AG04450 (cell line): ENCODE data around the gene KREMEN1. TPM values are rescaled to one million over a fixed set of nuclear protein-coding genes. Genes with fewer than 3 reads are reported as not detected.

Experiments
- CTCF ChIA-PET: fragments of 300-600, 350-600 bp; formaldehyde crosslinking; extraction: SDS; loops from one replicate; lab custom pipeline; 2022; ENCODE audit warnings: antibody characterized with exemption, inconsistent platforms; lab: Charles Lee
- POLR2A ChIA-PET: fragments of 350-600 bp; formaldehyde crosslinking; extraction: SDS; loops from one replicate; lab custom pipeline; 2021; ENCODE audit warnings: antibody characterized with exemption, inconsistent platforms; lab: Yijun Ruan, JAX
- DNase-seq: peaks from one replicate; pipeline ENCODE4 v3.0.0-alpha.2; 2011; ENCODE audit warnings: low read depth, low spot score
- H3K27ac ChIP-seq: one replicate; pipeline ENCODE4 v1.5.1; 2012; ENCODE audit warnings: low read depth, low read length, control low read depth
- H3K27me3 ChIP-seq: one replicate; pipeline ENCODE4 v1.6.0; 2012; ENCODE audit warnings: low read length; ENCODE audit not compliant: control insufficient read depth, insufficient read depth
- H3K4me3 ChIP-seq: 2 replicates; pipeline ENCODE4 v1.5.1; 2011; ENCODE audit warnings: mild to moderate bottlenecking, low read depth, low read length, control low read depth
- H3K9me3 ChIP-seq: 2 replicates; pipeline ENCODE4 v1.5.1; 2012; ENCODE audit warnings: low read length; ENCODE audit not compliant: control insufficient read depth, insufficient read depth
- polyA plus RNA-seq: library from polyadenylated mRNA; depleted of rRNA; stranded (reverse); fragments of >200 nt; gene quantifications from 2 replicates; pipeline ENCODE4 v1.2.3, GENCODE V29; 2011
- TF ChIP-seq, protein P1 (sequence below): IDR thresholded peaks from 2 replicates; pipeline ENCODE4 v1.5.1; 2011; ENCODE audit warnings: low read depth, low read length, control low read depth, inconsistent platforms

Gene KREMEN1
- polyA plus RNA-seq, 1 experiment: 5.9 TPM

GRCh38 chr22:29208879-29209623 lies 136.2 kb downstream of the KREMEN1 start:
- no peaks in the 10 kb centered on the region; the same call in 1 of the 2 replicates for H3K9me3 ChIP-seq
- CTCF ChIA-PET: no interaction called here
- DNase-seq: no peak
- no peak overlapping the region for H3K4me3 ChIP-seq
- POLR2A ChIA-PET: no interaction called here
- H3K27ac ChIP-seq: no peak overlapping the region
- TF ChIP-seq, protein P1, sequence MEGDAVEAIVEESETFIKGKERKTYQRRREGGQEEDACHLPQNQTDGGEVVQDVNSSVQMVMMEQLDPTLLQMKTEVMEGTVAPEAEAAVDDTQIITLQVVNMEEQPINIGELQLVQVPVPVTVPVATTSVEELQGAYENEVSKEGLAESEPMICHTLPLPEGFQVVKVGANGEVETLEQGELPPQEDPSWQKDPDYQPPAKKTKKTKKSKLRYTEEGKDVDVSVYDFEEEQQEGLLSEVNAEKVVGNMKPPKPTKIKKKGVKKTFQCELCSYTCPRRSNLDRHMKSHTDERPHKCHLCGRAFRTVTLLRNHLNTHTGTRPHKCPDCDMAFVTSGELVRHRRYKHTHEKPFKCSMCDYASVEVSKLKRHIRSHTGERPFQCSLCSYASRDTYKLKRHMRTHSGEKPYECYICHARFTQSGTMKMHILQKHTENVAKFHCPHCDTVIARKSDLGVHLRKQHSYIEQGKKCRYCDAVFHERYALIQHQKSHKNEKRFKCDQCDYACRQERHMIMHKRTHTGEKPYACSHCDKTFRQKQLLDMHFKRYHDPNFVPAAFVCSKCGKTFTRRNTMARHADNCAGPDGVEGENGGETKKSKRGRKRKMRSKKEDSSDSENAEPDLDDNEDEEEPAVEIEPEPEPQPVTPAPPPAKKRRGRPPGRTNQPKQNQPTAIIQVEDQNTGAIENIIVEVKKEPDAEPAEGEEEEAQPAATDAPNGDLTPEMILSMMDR: no peak
- H3K27me3 ChIP-seq: peaks cover 35% of the 10 kb centered on the region

- ChIA-PET CTCF (interaction anchor here (1.1 kb wide), 1 partner anchor 55 kb away, joined by 3 read pairs; no protein-coding TSS in a partner anchor), POLR2A (no interaction called here)
These were observed 136.7 kb downstream of the KREMEN1 start for GRCh38 chr22:29209624-29209929.

GRCh38 chr22:29211066-29211465 lies 138.2 kb downstream of the KREMEN1 start:
- TF ChIP-seq, protein P1: no peak
- Histone ChIP-seq H3K27me3 (peaks cover 37% of the 10 kb centered on the region), H3K4me3 (no peak overlapping the region), H3K9me3 (no peaks in the 10 kb centered on the region; the same call in 1 of the 2 replicates), H3K27ac (no peak overlapping the region)
- ChIA-PET CTCF (no interaction called here), POLR2A (no interaction called here)
- DNase-seq: no peak

More at GRCh38 chr22:29209624-29209929, 136.7 kb downstream of the KREMEN1 start:
- Histone ChIP-seq H3K27me3 (peaks cover 39% of the 10 kb centered on the region), H3K9me3 (no peaks in the 10 kb centered on the region; the same call in 1 of the 2 replicates), H3K27ac (no peak overlapping the region), H3K4me3 (no peak overlapping the region)
- no peak for DNase-seq
- TF ChIP-seq, protein P1: no peak

- H3K27ac ChIP-seq: no peak overlapping the region
- POLR2A ChIA-PET: no interaction called here
- H3K27me3 ChIP-seq: peaks cover 33% of the 10 kb centered on the region
- CTCF ChIA-PET: no interaction called here
- DNase-seq: no peak
- H3K9me3 ChIP-seq: no peaks in the 10 kb centered on the region
- H3K4me3 ChIP-seq: no peak overlapping the region
- TF ChIP-seq, protein P1: no peak
These were observed 138.6 kb downstream of the KREMEN1 start for GRCh38 chr22:29211466-29211865.

GRCh38 chr22:29212743-29213142 lies 139.9 kb downstream of the KREMEN1 start:
- Histone ChIP-seq H3K27me3 (peaks cover 24% of the 10 kb centered on the region), H3K4me3 (no peak overlapping the region), H3K27ac (no peak overlapping the region), H3K9me3 (no peaks in the 10 kb centered on the region)
- DNase-seq: no peak
- POLR2A ChIA-PET: no interaction called here
- CTCF ChIA-PET: no interaction called here
- TF ChIP-seq, protein P1: no peak
